HepG2 (cell line): ENCODE data around the gene ABI3.

ENCODE experiments used
- FOSL1 ChIP-seq: sonication (generic); formaldehyde crosslinking; IDR thresholded peaks from 2 replicates; pipeline ENCODE4 v1.9.0; 2021; ENCODE audit warnings: missing genetic modification reagents, borderline replicate concordance
- TF ChIP-seq, protein P1 (sequence below): sonication (generic); formaldehyde crosslinking; IDR thresholded peaks from 2 replicates; pipeline ENCODE4 v1.8.1; 2023; ENCODE audit warnings: missing genetic modification reagents, inconsistent platforms, borderline replicate concordance
- TF ChIP-seq, protein P2 (sequence below): sonication (generic); formaldehyde crosslinking; IDR thresholded peaks from 2 replicates; pipeline ENCODE4 v1.8.0; 2022; ENCODE audit warnings: mild to moderate bottlenecking, missing genetic modification reagents, borderline replicate concordance

DNA sequence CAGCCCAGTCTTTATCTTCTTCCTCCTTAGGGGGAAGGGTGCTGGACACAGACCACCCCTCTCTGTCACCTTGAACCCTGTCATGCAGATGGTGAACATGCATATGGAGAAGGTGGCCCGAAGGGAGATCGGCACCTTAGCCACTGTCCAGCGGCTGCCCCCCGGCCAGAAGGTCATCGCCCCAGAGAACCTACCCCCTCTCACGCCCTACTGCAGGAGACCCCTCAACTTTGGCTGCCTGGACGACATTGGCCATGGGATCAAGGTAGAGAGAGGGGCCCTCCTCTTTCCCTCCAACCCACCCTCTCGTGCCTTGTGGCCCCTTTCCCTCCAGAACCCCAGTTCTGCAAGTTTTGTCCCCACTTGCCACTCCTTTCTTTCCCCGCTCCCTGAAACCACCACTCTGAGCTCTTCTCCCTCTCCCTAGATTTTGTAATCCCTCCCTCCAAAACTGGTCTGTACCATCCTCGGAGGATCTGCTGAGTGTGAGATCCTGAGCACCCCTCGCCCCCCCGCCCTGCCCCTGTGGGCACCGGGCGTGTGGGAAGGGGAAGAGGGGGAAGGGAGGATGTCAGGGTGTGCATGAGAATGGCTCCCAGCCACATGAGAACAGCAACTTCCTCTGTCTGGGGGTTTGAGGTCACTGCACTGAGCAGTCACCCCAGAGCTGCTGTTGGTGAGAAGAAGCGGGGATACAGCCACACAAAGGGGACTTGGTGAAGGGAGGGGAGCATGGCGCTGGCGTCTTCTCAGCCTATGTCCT, 7.3 kb downstream of the ABI3 start:
- TF ChIP-seq, protein P1, sequence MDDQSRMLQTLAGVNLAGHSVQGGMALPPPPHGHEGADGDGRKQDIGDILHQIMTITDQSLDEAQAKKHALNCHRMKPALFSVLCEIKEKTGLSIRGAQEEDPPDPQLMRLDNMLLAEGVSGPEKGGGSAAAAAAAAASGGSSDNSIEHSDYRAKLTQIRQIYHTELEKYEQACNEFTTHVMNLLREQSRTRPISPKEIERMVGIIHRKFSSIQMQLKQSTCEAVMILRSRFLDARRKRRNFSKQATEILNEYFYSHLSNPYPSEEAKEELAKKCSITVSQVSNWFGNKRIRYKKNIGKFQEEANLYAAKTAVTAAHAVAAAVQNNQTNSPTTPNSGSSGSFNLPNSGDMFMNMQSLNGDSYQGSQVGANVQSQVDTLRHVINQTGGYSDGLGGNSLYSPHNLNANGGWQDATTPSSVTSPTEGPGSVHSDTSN (CRISPR knock-in tag) = no peak
- TF ChIP-seq, protein P2, sequence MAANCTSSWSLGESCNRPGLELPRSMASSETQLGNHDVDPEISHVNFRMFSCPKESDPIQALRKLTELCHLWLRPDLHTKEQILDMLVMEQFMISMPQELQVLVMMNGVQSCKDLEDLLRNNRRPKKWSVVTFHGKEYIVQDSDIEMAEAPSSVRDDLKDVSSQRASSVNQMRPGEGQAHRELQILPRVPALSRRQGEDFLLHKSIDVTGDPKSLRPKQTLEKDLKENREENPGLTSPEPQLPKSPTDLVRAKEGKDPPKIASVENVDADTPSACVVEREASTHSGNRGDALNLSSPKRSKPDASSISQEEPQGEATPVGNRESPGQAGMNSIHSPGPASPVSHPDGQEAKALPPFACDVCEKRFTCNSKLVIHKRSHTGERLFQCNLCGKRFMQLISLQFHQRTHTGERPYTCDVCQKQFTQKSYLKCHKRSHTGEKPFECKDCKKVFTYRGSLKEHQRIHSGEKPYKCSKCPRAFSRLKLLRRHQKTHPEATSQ (CRISPR knock-in tag) = no peak
- no peak for TF ChIP-seq FOSL1 (CRISPR knock-in tag)
